ENCODE results near the gene C3orf38. TPM values are rescaled to one million over a fixed set of nuclear protein-coding genes. Genes with fewer than 3 reads are reported as not detected.

Gene C3orf38
- total RNA-seq, 2 experiments from 2014 or later, result 27.5 TPM

- Histone ChIP-seq H3K4me2 (ENCODE audit: low read length) (no peak overlapping the region), H3K36me3 (ENCODE audit: insufficient read depth, low read length) (peaks cover 36% of the 10 kb centered on the region), H3K9me2 (ENCODE audit: insufficient read depth, low read length) (no peaks in the 10 kb centered on the region), H3K79me2 (ENCODE audit: insufficient read depth, low read depth, low read length) (no peaks in the 10 kb centered on the region), H2AFZ (ENCODE audit: low read length) (no peak overlapping the region), H3K27ac (ENCODE audit: low read depth, low read length, poor library complexity, severe bottlenecking) (no peak overlapping the region), H3K9me3 (ENCODE audit: low read length) (no peaks in the 10 kb centered on the region), H3K4me1 (ENCODE audit: insufficient read depth, low read length, poor library complexity, severe bottlenecking) (no peaks in the 10 kb centered on the region), H4K20me1 (ENCODE audit: insufficient read depth, low read length) (peaks cover 8% of the 10 kb centered on the region), H3K4me3 (ENCODE audit: low read depth, low read length, poor library complexity, severe bottlenecking) (no peak overlapping the region)
- POLR2A ChIA-PET, result interaction anchor here (0.5 to 1.5 kb wide), 9 partner anchors 11 to 456 kb away, joined by 3 to 4 read pairs (median 3); no protein-coding TSS in a partner anchor
- TF ChIP-seq, protein P1, sequence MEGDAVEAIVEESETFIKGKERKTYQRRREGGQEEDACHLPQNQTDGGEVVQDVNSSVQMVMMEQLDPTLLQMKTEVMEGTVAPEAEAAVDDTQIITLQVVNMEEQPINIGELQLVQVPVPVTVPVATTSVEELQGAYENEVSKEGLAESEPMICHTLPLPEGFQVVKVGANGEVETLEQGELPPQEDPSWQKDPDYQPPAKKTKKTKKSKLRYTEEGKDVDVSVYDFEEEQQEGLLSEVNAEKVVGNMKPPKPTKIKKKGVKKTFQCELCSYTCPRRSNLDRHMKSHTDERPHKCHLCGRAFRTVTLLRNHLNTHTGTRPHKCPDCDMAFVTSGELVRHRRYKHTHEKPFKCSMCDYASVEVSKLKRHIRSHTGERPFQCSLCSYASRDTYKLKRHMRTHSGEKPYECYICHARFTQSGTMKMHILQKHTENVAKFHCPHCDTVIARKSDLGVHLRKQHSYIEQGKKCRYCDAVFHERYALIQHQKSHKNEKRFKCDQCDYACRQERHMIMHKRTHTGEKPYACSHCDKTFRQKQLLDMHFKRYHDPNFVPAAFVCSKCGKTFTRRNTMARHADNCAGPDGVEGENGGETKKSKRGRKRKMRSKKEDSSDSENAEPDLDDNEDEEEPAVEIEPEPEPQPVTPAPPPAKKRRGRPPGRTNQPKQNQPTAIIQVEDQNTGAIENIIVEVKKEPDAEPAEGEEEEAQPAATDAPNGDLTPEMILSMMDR (conservative IDR thresholded peaks at IDR 0.05; ENCODE audit: low read length), result peak; percentile 92
- TF ChIP-seq EZH2phosphoT487 (IDR thresholded peaks at IDR 0.05; ENCODE audit: borderline replicate concordance, low read depth, low read length), result no peak
- no TSS peak for BruUV-seq (replicated peaks)
- DNase-seq (ENCODE audit: low spot score), result peak; percentile 72
- CTCF ChIA-PET (ENCODE audit: unreplicated experiment), result interaction anchor here (1.0 kb wide), 3 partner anchors 10 to 35 kb away, joined by 3 read pairs; no protein-coding TSS in a partner anchor
- intact Hi-C loops (cut with micrococcal nuclease; ENCODE audit: unreplicated experiment), result loop anchor here (2.0 to 5.0 kb wide), 3 partner anchors 56 to 341 kb away; partner anchors contain the start of genes CGGBP1 and ZNF654
Observed at GRCh38 chr3:88113311-88114162, 36.2 kb upstream of the C3orf38 start.

GRCh38 chr3:88114878-88115549 lies 34.7 kb upstream of the C3orf38 start:
- Histone ChIP-seq H3K4me2 (ENCODE audit: low read length) (no peak overlapping the region), H3K9me3 (ENCODE audit: low read length) (no peaks in the 10 kb centered on the region), H3K4me3 (ENCODE audit: low read depth, low read length, poor library complexity, severe bottlenecking) (no peak overlapping the region), H3K27ac (ENCODE audit: low read depth, low read length, poor library complexity, severe bottlenecking) (no peak overlapping the region), H3K9me2 (ENCODE audit: insufficient read depth, low read length) (no peaks in the 10 kb centered on the region), H2AFZ (ENCODE audit: low read length) (no peak overlapping the region), H4K20me1 (ENCODE audit: insufficient read depth, low read length) (peaks cover 8% of the 10 kb centered on the region), H3K4me1 (ENCODE audit: insufficient read depth, low read length, poor library complexity, severe bottlenecking) (no peaks in the 10 kb centered on the region), H3K36me3 (ENCODE audit: insufficient read depth, low read length) (peaks cover 37% of the 10 kb centered on the region), H3K79me2 (ENCODE audit: insufficient read depth, low read depth, low read length) (no peaks in the 10 kb centered on the region)
- intact Hi-C loops (cut with micrococcal nuclease; ENCODE audit: unreplicated experiment), result loop anchor here (5.0 kb wide), 2 partner anchors 58 to 343 kb away; partner anchors contain the start of genes CGGBP1 and ZNF654
- DNase-seq (ENCODE audit: low spot score), result no peak
- POLR2A ChIA-PET, result interaction anchor here (1.0 to 1.3 kb wide), 2 partner anchors 21 to 57 kb away, joined by 3 read pairs; partner anchors contain the start of gene CGGBP1
- no TSS peak for BruUV-seq (replicated peaks)
- CTCF ChIA-PET (ENCODE audit: unreplicated experiment), result no interaction called here
- TF ChIP-seq, protein P1 (conservative IDR thresholded peaks at IDR 0.05; ENCODE audit: low read length), result no peak
- TF ChIP-seq EZH2phosphoT487 (IDR thresholded peaks at IDR 0.05; ENCODE audit: borderline replicate concordance, low read depth, low read length), result no peak

All from OCI-LY7 (cell line).